Hematopoietic multipotent progenitor cell treated with erythropoietin and hydrocortisone succinate and interleukin-3 and kit ligand, for 15 days (in vitro differentiated cells): ENCODE results near the gene LRP3.
"Not testable (repeated sequence)": the region's sequence is repeated elsewhere in the genome, so short reads cannot be mapped to it uniquely, and the experiment has no call there.

ENCODE experiments used
- DNase-seq: peaks from one replicate; pipeline ENCODE4 v3.0.0-alpha.2; 2015; ENCODE audit warnings: low spot score

Gene LRP3

GRCh38 chr19:33193865-33194362 is at the start of gene LRP3:
Gene LRP3 (plus strand): TSS chr19:33194330. CDS start chr19:33194786, 456 bp downstream.
- DNase-seq = no peak

GRCh38 chr19:33146209-33146608 is 47.9 kb upstream of the LRP3 start:
- no peak for DNase-seq

GRCh38 chr19:33147538-33147937 is 46.6 kb upstream of the LRP3 start:
- DNase-seq = no peak

GRCh38 chr19:33150852-33151518 is 43.1 kb upstream of the LRP3 start:
- DNase-seq = no peak

- no peak for DNase-seq
Measured at GRCh38 chr19:33152176-33152575, 42.0 kb upstream of the LRP3 start.

GRCh38 chr19:33152625-33153024 is 41.5 kb upstream of the LRP3 start:
- DNase-seq = not testable (repeated sequence)

- not testable (repeated sequence) for DNase-seq
Measured at GRCh38 chr19:33154313-33154712, 39.8 kb upstream of the LRP3 start.

GRCh38 chr19:33156334-33156733 is 37.8 kb upstream of the LRP3 start:
- no peak for DNase-seq

- no peak for DNase-seq
Measured at GRCh38 chr19:33157906-33158305, 36.2 kb upstream of the LRP3 start.

- DNase-seq = no peak
Measured at GRCh38 chr19:33158365-33158764, 35.8 kb upstream of the LRP3 start.

GRCh38 chr19:33159149-33159548 is 35.0 kb upstream of the LRP3 start:
- DNase-seq = no peak

- DNase-seq = no peak
Measured at GRCh38 chr19:33159893-33160292, 34.2 kb upstream of the LRP3 start.

GRCh38 chr19:33161201-33161600 is 32.9 kb upstream of the LRP3 start:
- no peak for DNase-seq

GRCh38 chr19:33163481-33163880 is 30.6 kb upstream of the LRP3 start:
- no peak for DNase-seq

- not testable (repeated sequence) for DNase-seq
Measured at GRCh38 chr19:33166037-33166436, 28.1 kb upstream of the LRP3 start.

- no peak for DNase-seq
Measured at GRCh38 chr19:33167438-33167837, 26.7 kb upstream of the LRP3 start.

- no peak for DNase-seq
Measured at GRCh38 chr19:33168528-33168927, 25.6 kb upstream of the LRP3 start.

- no peak for DNase-seq
Measured at GRCh38 chr19:33171222-33171795, 22.8 kb upstream of the LRP3 start.

GRCh38 chr19:33171916-33172359 is 22.2 kb upstream of the LRP3 start:
- DNase-seq = no peak

- DNase-seq = no peak
Measured at GRCh38 chr19:33174186-33174585, 19.9 kb upstream of the LRP3 start.

GRCh38 chr19:33175156-33175782 is 18.9 kb upstream of the LRP3 start:
- DNase-seq = no peak

GRCh38 chr19:33175886-33176669 is 18.1 kb upstream of the LRP3 start:
- no peak for DNase-seq
